ENCODE measurements around the gene CEP170.

CEP170 gene

DNA sequence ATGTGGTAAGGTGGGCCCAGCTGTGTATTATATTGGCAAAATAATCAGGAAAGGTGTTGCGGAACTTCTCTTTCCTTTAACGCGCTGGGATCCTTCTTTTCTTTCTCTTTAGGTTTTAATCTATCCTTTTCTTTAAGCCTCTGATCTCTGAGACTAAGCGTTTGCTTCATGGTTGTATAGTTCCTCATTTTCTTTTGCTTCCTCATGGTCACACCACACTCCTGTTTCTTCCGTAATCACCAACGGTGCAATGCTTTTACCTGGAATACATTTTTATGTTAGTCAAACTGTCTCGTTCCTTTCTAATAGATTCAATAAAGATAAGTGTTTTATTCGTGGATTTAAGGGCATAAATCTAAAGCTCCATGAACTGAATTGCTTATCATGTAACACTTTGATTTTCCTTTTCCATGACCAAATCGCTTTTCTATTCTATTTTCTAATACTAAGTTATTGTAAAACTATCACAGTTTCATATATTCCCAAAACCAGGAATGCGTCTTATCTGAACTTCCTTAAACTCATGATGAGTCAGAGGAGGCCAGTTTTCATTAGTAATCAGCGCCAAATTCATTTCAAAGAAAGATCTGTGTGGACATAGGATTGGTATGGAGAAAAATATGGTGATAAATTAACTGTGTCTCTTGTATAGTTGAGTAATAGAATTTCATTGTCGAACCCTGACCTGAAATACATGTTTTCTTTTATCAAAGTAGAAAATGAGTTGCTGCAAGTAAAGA, 13.0 kb upstream of the CEP170 start:
- DNase-seq, result peak; percentile 23 to 75

DNA sequence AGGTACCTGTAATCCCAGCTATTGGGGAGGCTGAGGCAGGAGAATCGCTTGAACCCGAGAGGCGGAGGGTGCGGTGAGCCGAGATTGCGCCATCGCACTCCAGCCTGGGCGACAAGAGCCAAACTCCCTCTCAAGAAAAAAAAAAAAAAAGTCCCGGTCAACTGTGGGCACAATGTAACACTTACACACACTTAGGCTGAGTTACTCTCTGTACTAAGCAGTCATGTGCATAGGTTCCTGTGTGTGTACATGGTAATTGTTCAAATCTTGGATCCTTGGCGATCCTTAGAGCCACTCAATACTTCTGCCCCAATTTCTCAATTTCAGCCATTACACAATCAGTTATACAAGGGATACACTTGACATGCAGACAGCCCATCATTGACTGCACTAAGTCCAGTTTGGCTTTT, 12.4 kb upstream of the CEP170 start:
- DNase-seq, result no peak

DNA sequence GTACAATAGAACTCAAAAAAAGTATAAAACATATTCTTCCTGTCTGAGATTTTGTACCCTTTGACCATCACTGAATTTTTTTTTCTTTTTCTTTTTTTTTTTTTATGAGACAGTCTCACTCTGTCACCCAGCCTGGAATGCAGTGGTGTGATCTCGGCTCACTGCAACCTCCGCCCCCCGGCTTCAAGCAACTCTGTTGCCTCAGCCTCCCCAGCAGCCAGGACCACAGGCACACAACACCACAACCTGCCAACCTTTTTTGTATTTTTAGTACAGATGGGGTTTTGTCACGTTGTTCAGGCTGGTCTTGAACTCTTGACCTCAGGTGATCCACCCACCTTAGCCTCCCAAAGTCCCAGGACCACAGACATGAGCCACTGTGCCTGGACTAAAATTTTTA, 11.2 kb upstream of the CEP170 start:
- DNase-seq, result no peak

DNA sequence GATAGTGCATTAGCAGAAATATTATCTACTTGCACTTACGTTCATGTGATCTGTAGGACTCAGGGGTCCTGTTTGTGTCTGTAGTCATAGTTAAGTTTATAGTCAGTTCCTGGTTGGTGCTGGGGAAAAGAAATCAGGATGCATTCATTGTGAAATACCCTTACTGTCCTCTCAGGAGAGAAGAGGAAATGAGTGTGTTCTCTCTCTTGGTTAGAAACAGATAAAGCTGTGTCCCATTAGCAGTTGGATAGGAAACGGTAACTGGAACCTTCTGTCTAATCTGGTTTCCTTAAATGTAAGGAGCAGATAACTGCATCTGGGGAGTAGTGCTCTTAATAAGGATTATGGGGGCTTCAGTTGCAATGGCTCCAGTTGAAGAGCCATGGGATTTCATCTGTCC, 9.6 kb upstream of the CEP170 start:
- DNase-seq, result peak; percentile 8 to 78

DNA sequence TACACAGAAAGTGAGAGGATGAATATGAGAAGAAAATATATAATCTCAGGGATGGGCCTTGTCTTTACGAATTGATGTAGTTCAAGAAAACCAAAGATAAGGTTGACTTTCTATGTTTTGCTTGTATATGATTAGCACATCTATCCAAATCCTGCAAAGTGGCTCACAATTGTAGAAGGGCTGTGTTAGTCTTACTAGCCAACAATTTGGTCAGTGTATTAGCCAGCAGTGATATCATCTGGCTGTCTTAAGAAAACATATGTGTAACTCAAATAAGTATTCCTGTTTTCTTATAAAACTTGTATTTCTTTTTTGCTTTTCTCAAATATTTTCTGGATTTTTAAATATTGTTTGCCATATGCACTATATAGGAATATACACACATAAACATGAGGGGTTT, 6.3 kb upstream of the CEP170 start:
- DNase-seq, result no peak

DNA sequence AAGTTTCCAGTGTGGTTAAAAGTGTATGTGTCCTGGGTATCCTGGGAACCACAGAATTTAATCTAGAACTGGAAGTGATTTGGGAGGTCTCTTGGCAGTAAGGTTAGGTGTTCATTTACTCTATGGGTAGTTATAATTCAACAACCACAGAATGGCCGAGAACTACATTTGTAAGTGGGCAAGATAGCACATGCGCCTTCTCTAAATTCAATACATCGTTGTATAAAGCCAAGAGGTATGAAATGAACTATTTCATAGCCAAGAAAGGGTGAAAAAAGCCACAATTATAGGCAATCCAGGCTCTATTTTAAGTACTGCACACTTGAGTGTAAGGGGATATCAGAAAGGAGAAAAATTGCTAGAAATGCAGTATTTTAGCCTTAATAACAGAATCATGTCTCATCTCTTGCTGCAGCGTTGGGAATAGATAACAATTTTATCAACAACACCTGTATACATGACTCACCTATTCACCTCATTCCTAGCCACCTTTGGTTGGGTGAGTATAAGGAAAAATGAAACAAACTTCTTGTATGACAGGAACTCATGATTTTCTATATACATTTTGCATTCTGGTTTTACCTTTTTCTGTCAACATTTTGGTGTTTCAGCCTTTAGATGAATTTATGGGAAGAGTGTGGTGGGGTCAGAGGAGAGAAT, 5.3 kb upstream of the CEP170 start:
- no peak for DNase-seq

DNA sequence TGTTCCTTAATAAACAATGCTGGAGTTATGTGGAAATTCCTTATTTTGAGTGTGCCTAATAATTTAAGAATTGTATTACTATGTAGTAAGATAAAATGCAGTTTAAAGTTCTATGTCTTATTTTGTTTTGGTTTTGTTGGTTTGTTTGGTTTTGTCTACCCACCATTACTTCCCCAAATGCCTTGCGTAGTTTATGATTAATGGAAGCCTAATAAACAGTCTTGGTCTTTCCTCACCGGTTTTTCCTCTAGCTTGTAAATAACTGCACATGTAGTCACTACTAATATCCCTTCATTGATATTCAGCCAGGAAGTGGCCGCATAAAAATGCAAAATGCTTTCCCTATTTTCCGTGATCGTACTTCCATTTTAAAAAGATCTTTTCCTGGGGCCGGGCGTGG, 3.6 kb upstream of the CEP170 start:
- DNase-seq, result no peak

DNA sequence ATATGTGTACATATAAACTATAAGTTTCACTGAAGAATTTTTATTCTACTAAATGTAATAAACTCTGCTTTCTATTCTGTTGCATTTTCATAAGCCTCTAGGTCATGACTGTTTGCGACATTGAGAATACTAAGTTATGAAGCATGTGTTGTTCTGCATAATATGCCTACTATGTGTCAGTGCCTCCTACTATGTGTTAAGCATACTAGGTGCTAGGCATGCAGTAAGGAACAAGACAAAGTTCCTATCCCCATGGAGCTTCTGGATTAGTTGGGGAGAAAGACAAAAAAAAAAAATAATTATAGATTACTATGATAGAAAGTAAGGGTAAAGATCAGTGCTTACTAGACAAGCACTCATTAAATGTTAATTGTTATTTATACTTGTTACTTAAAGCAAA, 2.1 kb upstream of the CEP170 start:
- DNase-seq, result no peak

DNA sequence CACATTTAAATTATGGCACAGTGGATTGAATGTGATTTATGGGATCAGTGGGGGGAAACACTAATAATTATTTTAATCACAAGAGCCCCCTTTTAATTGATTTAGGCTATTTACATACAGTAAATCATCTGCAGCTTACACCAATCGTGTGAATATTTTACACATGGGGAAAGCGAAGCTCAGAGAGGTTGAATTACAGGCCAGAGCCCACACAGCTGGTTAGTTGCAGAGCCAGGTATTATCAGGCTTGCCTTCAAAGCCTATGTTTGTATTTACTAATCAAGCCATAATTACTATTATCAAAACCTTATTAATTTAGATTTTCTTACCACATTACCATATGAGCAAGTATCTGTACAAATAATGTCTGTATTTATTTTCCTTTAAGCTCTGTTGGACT, 1.5 kb upstream of the CEP170 start:
- no peak for DNase-seq

DNA sequence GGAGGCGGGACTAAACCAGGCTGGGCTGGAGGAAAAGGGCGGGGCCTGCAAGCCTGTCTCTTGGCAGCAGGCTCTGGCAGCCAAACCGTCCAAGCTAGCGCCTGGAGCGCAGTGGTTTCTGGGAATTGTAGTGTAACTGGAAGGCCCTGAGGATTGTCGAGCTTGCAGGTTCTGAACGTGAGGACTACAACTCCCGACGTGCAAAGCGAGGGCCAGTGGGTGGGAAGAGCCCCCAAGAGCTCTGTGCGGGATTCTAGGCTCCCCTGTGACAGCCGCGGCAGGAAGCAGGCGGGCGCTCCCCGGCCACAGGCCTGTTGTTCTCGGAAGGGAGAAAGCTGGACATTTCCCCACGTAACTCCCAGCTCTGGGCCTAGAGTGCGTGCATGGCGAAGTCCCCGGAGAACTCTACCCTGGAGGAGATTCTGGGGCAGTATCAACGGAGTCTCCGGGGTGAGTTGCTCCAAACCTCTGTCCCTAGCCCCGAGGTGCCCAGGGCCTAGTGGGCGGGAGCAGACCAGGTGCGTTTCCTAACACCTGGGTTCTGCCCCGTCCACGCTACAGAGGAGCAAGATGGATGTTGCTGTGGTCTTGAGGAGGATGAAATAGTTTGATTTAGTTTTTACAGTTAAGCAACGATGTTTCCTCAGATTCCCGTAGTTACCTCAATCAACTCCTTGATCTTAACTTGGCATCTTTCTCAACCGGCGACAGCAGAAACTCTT, 871 bp upstream of the CEP170 start, which contains the start of gene SDCCAG8:
Gene SDCCAG8 (plus strand): TSS at position 251 of the 722 bp plus-strand sequence. CDS start 133 bp downstream, at position 384.
- peak; percentile 92 to 96 for DNase-seq

DNA sequence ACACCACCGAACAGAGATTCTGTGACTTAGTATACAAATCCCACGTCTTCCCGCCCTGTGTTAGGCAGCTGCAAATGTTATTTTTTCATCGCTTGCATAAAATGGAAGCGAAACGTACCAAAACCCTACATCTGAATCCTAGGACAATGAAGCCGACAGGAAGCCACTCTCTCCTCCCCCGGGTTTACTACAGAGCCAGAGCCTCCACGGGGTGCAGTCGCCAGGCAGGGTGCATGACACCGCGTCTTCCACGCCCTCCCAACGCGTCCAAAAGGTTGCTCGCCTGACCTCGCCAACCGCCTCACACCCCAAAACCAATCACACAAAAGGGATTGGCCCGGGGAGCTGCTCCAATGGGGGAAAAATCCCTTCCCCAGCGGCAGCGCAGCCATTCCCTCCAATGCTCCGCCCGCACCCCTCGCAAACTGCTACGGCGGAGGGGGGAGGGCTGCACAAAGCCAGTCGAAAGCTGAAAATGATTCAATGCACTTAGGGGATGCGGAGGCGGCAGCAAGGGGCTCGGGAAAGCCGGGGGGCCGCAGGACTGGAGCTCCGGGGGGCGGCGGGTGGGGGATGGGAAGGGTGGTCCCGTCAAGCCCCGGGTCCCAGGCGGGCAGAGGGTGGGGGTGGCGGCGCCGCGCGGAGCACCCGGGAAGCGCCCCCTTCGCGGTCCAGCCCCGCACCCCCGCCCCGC, 701 bp downstream of the CEP170 start:
- DNase-seq, result peak in 1 of 2 experiments; percentile 52

DNA sequence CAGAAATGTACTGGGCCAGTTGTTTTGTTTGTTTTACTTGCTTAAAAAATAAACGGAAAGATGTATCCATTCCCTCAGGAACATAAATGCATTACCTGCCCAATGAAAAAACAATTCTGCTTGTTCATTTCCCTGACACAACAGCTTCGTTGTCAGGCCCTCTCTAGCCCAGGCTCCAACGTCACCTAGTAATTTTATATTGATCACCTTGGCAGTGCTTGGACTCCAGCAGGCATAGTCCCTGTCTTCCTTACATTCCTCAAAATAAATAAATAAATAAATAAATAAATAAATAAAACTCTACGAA, 1.2 kb downstream of the CEP170 start:
- DNase-seq, result no peak

DNA sequence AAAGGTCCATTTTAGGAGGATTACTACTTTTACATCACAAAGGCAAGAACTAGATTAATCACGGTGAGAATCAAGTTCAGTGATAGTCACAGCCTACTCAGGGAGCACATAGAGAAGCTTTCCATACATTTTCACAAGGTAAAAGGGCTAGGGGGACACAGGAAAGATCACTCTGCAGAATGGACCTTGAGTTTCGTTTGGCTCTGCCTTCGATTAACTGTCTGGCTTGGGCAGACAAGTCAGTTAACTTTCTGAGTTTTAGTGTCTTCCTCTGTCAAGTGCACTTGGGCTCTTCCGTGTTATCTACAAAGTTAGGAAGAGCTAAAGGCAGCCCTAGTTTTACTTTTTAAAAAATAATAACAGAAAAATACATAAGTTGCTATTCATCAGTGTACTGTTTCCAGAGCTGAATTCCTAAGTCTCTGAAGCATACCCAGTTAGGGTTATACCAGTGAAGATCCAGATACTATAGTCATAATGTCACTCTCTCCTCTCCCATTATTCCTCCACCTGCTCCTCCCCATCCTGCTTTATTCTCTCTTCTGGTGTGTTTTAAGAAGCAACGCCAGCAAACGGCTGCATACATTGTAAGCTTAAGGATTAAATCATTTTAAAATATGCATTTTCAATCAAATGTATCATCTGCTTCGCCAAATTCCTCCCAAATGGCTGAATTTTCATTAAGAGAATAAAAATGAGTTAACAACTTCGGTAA, 1.7 kb downstream of the CEP170 start:
- DNase-seq, result peak in 1 of 2 experiments; percentile 28

DNA sequence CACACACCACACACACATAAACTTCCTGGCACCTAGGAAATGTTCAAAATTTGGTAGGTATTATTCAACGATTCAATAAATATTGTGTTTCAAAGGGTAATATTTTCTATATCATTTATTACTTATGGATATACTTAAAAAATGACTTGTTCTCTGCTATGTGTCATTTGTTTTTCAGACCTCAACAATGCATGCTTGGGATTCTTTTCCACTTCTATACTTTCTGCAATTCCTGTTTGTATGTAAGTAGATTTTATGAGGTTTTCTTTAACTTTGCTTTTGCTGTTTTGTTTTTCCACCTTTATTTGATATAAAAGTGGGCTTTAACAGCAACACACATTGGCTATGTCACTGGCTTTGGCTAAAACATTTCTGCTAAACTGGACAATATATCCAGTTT, 3.5 kb downstream of the CEP170 start:
- no peak for DNase-seq

DNA sequence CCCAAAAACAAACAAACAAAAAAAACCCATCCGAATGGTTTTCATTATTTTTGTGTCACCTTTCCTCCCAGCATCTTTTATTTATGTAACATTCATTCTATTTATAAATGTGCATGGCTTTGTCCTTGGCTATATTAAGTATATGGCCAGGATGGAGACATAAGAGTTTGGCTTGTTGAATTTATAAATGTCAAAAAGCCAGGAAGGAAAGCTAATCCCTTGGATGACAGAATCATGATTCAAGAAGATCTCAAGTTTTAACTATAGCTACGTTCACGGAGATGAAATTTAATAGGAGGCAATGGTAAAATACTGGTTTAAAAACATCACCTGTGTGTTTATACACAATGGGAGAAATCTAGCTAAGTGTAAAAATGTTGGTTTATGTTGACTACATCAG, 5.0 kb downstream of the CEP170 start:
- no peak for DNase-seq

DNA sequence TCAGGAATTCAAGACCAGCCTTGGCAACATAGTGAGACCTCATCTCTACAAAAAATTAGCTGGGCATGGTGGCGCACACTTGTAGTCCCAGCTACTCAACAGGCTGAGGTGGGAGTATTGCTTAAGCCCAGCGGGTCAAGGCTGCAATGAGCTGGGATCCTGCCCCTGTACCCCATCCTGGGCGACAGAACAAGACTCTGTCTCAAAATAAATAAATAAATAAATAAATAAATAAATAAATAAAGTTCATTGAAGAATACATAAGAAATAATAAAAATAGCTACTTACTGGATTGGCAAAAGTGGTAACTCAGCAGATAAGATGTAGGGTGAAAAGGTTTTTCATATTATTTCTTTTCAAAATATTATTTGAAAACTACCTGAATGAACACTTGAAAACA, 5.9 kb downstream of the CEP170 start:
- no peak for DNase-seq

DNA sequence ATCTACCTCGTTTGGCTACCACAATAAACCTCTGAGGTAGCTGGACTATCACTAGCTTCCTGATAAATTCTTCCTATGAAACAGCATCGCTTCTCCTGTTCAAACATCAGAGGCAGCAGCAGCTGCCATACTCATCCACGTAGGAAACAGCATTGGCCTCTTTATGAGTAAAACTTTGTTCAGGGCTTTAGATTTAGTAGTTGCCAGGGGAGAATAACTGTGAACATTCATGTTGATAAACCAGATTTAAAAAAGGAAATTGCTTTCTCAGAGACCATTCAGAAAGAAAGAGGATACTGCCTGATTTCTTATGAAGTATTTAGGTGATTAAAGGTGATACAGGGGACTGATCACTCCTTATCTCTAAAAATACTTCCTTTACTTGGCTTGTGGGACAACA, 7.2 kb downstream of the CEP170 start:
- no peak for DNase-seq

DNA sequence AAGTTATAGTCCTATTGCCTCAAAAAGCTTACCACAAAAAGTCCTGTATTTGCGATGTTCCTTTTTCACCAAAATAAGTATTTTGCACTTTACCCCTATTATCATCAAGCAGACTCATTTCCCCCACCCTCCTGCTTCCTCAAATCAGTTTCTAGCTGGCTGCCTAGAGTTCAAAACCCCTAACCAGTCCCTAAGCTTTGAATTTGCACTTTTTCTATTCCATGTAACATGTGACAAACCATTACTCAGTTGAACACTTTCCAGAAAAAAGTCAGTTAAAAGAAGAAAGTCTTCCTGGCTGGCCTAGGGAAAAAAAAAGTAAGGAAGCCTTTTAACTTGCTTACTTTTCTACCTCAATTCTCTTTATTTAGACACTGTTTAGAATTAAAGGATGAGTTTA, 8.2 kb downstream of the CEP170 start:
- no peak for DNase-seq

DNA sequence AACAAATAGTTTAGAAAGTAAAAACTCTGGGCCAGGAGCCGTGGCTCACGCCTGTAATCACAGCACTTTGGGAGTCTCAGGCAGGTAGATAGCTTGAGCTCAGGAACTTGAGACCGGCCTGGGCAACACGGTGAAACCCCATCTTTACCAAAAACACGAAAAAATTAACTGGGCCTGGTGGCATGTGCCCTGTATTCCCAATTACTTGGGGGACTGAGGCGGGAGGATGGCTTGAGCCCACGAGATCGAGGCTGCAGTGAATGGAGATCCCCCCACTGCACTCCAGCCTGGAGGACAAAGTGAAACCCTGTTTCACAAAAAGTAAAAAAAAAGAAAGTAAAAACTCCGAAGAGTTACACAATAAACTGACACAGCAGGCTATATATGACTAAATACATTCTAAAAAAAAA, 10.6 kb downstream of the CEP170 start:
- DNase-seq, result no peak

DNA sequence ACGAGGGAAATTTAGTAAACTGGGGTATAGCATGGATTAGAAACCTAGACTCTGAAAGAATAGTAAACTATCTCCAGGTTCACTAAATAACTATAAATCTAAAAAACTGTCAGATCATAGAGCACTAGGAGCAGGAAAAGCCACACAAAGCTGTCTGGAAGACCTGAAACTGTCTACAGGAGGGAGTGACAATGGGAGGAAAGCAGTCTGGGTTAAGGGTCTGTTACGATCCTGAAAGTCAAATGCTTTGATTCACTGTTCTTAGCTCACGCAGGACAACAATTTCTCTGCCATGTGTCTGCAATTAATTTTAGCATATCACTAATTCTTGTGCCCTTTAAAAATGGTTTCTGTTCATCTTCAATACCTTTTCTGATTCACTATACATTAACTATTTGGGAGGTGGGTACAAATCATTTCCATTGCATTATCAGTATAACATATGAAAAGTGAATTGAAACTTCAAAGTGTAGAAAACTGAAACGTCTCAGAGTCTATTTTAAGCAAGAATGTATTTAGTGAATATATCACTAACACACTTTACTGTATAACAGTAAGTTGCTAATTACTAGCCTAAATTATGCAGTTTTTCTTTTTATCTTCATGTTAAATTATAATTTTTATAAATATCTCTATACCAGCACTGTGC, 18.4 kb downstream of the CEP170 start:
- no peak for DNase-seq

DNA sequence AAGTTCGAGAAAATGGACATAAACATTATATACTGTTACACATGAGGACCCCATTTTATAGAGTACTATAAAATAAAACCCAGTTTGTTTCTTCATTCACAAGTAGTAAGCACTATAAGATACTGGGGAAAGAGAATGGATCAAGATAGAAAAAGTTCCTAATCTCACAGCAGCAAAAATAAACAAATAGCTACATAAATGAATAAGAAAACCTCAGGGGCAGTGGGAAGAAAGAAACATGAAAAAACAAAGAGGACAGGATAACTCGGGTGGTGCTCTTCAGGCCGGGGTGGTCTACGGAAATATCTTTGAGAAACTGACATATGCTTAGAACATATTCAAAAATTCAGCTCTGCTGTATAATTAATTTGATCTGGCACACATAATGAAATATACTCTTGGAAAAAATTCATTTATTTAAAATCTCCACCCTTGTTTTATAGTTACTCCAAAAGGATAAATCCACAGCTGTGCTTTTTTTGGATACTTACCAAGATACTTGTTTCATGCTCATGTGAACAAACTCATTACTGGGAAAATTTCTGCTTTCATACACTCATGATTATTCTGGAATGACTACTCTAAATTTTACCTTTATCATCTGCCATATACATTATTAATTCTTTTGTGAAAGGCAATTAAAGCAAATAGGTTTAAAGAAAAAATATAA, 20.0 kb downstream of the CEP170 start:
- DNase-seq, result no peak

DNA sequence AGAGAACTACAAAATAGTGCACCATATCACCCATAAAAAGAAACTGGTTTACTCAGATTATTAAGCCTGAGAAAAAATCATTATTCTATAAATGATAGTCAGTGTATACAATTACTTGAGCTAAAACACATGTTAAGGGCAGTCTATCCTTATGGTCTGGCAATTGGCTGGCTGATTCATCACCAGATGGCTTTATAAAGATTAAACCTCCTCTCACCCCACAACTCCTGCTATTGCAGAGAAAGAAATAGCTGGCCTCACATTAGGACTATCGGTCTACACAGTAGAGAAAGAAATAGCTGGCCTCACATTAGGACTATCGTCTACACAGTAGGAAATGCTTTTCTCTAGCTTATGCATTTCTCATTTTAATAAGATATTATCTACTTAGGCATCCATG, 21.2 kb downstream of the CEP170 start:
- DNase-seq, result no peak
